Measurements from ENCODE around the gene SRGAP3.

- TF ChIP-seq, protein P1, sequence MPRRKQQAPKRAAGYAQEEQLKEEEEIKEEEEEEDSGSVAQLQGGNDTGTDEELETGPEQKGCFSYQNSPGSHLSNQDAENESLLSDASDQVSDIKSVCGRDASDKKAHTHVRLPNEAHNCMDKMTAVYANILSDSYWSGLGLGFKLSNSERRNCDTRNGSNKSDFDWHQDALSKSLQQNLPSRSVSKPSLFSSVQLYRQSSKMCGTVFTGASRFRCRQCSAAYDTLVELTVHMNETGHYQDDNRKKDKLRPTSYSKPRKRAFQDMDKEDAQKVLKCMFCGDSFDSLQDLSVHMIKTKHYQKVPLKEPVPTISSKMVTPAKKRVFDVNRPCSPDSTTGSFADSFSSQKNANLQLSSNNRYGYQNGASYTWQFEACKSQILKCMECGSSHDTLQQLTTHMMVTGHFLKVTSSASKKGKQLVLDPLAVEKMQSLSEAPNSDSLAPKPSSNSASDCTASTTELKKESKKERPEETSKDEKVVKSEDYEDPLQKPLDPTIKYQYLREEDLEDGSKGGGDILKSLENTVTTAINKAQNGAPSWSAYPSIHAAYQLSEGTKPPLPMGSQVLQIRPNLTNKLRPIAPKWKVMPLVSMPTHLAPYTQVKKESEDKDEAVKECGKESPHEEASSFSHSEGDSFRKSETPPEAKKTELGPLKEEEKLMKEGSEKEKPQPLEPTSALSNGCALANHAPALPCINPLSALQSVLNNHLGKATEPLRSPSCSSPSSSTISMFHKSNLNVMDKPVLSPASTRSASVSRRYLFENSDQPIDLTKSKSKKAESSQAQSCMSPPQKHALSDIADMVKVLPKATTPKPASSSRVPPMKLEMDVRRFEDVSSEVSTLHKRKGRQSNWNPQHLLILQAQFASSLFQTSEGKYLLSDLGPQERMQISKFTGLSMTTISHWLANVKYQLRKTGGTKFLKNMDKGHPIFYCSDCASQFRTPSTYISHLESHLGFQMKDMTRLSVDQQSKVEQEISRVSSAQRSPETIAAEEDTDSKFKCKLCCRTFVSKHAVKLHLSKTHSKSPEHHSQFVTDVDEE (CRISPR knock-in tag; IDR thresholded peaks at IDR 0.05), result no peak
- TF ChIP-seq CREB5 (CRISPR knock-in tag; IDR thresholded peaks at IDR 0.05; ENCODE audit: low read depth) (no peak), PPARA (CRISPR knock-in tag; IDR thresholded peaks at IDR 0.05; ENCODE audit: borderline replicate concordance) (no peak), CSDC2 (CRISPR knock-in tag; IDR thresholded peaks at IDR 0.05) (no peak), SNAI2 (CRISPR knock-in tag; IDR thresholded peaks at IDR 0.05) (no peak), ZFP3 (CRISPR knock-in tag; IDR thresholded peaks at IDR 0.05) (no peak), ZFP30 (CRISPR knock-in tag; IDR thresholded peaks at IDR 0.05) (no peak), ARNTL (CRISPR knock-in tag; IDR thresholded peaks at IDR 0.05; ENCODE audit: borderline replicate concordance, low read depth) (no peak)
- TF ChIP-seq, protein P2, sequence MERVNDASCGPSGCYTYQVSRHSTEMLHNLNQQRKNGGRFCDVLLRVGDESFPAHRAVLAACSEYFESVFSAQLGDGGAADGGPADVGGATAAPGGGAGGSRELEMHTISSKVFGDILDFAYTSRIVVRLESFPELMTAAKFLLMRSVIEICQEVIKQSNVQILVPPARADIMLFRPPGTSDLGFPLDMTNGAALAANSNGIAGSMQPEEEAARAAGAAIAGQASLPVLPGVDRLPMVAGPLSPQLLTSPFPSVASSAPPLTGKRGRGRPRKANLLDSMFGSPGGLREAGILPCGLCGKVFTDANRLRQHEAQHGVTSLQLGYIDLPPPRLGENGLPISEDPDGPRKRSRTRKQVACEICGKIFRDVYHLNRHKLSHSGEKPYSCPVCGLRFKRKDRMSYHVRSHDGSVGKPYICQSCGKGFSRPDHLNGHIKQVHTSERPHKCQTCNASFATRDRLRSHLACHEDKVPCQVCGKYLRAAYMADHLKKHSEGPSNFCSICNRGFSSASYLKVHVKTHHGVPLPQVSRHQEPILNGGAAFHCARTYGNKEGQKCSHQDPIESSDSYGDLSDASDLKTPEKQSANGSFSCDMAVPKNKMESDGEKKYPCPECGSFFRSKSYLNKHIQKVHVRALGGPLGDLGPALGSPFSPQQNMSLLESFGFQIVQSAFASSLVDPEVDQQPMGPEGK (CRISPR knock-in tag; IDR thresholded peaks at IDR 0.05; ENCODE audit: borderline replicate concordance), result no peak
Observed at GRCh38 chr3:9203317-9203716, 46.1 kb downstream of the SRGAP3 start.
